Measurements from ENCODE around the gene LRRC8D.
"Not testable (repeated sequence)": the region's sequence is repeated elsewhere in the genome, so short reads cannot be mapped to it uniquely, and the experiment has no call there.

Gene LRRC8D

DNA sequence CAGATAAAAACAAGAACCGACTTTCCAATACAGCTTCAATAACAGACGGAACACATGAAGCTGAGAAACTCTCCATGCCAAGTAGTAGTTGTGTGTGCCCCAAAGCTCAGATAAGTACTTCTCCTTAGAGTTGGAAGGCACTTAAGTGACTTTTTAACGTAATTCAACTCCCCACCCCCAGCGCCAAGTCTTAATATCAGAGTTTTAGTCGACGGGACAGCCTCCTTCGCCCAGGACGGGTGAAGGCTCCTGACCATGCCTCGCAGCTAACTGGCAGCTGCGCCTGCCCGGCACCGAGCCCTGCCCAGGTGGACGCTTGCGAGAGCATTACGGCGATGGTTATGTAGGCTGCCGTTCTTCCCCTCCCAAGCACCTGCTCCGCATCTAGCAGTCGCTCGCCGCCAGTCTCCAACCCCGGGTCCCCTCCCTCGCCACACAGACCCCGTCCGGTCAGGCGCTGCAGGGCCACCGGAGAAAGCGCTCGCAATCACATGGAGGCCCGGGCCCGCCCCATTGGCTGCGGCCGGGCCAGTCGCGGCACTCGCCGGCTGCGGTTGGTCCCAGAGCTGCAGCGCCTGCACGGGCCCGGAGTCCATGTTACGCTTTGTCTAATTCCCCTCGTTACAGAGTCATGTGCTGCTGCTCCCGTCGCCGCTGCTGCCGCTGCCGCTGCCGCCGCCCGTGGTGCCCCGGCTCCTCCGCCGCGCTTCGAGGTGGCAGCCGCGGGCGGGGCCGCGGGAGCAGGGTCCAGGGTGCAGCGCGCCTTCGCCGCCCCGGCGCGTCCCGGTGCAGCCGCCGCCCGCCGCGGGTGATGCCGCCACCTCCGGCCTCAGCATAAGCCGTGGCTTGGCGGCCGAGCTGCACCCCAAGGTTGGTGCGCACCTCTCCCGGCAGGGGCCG, at the start of gene LRRC8D:
LRRC8D (plus strand) TSS at position 611 of the 900 bp plus-strand sequence. CDS start 112,037 bp downstream, outside the sequence.
- CTCF ChIA-PET, result interaction anchor here (0.9 kb wide), 1 partner anchor 25 kb away, joined by 3 read pairs; no protein-coding TSS in a partner anchor

DNA sequence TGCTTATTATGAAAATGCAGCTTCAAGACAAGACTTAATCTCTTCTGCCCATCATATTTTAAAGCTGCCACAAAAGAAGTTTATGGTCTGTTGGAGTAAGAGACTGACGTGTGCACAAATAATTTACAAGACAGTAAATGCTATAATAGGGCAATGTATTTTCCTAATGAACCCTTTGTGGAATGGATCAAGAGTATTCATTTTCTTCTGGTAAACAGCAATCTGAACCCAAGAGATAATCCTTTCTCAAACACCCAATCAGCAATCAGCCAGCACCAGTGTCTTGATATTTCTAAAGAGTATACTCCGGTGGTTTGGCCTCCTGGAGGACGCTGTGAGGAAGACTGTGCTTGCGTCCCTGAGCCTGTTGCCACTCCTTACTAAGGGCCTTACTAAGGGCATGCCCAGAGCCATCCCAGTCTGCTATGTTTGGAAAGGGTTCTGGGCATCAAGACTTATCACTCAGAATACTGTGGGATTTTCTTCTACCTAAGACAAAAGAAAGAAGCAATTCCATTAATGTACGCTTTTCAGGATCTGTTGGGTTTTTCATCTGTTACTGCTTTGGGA, 48.8 kb upstream of the LRRC8D start:
- TF ChIP-seq PKNOX1 (IDR thresholded peaks at IDR 0.05), result 0 out of 2 replicates have a peak, but pooled peaks have one; percentile 10
- TF ChIP-seq FOXM1 (IDR thresholded peaks at IDR 0.05; ENCODE audit: borderline replicate concordance), result no peak
- TF ChIP-seq BHLHE40 (IDR thresholded peaks at IDR 0.05; ENCODE audit: borderline replicate concordance), result no peak
- TF ChIP-seq ARNT (IDR thresholded peaks at IDR 0.05), result no peak
- DNase-seq (ENCODE audit: extremely low spot score), result no peak
- POLR2A ChIA-PET, result no interaction called here
- CTCF ChIA-PET, result interaction anchor here (0.6 to 1.4 kb wide), 2 partner anchors 9 to 178 kb away, joined by 3 to 4 read pairs; no protein-coding TSS in a partner anchor

More for the DNA sequence above, at the start of gene LRRC8D:
- POLR2A ChIA-PET, result interaction anchor here (0.6 to 2.8 kb wide), 10 partner anchors 8 to 1726 kb away, joined by 3 to 17 read pairs (median 4); partner anchors contain the start of gene ZNF326
- no peak for TF ChIP-seq FOXK2 (IDR thresholded peaks at IDR 0.05)
- TF ChIP-seq CTBP1 (IDR thresholded peaks at IDR 0.05; ENCODE audit: borderline replicate concordance), result 0 out of 2 replicates have a peak, but pooled peaks have one; percentile 30
- TF ChIP-seq LEF1 (IDR thresholded peaks at IDR 0.05; ENCODE audit: borderline replicate concordance), result no peak
- TF ChIP-seq ARNT (IDR thresholded peaks at IDR 0.05), result 0 out of 2 replicates have a peak, but pooled peaks have one; percentile 54
- TF ChIP-seq L3MBTL2 (conservative IDR thresholded peaks at IDR 0.05), result peak; percentile 99
- TF ChIP-seq HDGF (IDR thresholded peaks at IDR 0.05; ENCODE audit: borderline replicate concordance), result peak; percentile 83; the same call in 1 of the 2 replicates
- no peak for TF ChIP-seq ZNF384 (IDR thresholded peaks at IDR 0.05)
- DNase-seq (ENCODE audit: extremely low spot score), result peak; percentile 92

GRCh38 chr1:89776104-89776503, 44.7 kb upstream of the LRRC8D start:
- DNase-seq (ENCODE audit: extremely low spot score); POLR2A ChIA-PET; CTCF ChIA-PET: not testable (repeated sequence)

GRCh38 chr1:89777271-89777670, 43.6 kb upstream of the LRRC8D start:
- CTCF ChIA-PET; DNase-seq (ENCODE audit: extremely low spot score); POLR2A ChIA-PET: not testable (repeated sequence)

GRCh38 chr1:89779151-89779940, 41.5 kb upstream of the LRRC8D start:
- CTCF ChIA-PET, result interaction anchor here (1.4 kb wide), 1 partner anchor 206 kb away, joined by 3 read pairs; no protein-coding TSS in a partner anchor

DNA sequence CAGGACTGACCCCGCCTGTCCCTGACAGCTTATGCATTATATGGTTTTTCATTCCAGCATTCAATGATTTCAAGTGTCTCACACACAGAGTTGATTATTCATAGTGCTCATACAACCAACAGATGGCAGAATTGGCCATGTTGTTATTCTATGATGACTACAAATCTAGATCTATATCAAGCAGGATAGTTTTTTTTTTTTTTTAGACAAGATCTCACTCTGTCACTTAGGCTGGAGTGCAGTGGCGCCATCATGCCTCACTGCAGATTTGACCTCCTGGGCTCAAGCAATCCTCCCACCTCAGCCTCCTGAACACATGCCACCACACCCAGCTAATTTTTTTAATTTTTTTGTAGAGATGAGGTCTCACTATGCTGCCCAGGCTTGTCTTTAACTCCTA, 40.1 kb upstream of the LRRC8D start:
- peak; percentile 39 for DNase-seq (ENCODE audit: extremely low spot score)
- TF ChIP-seq PKNOX1 (IDR thresholded peaks at IDR 0.05) (no peak), ZNF384 (IDR thresholded peaks at IDR 0.05) (peak; percentile 94)
- ChIA-PET CTCF (interaction anchor here (0.6 to 1.4 kb wide), 4 partner anchors 18 to 205 kb away, joined by 3 read pairs; no protein-coding TSS in a partner anchor), POLR2A (interaction anchor here (0.7 kb wide), 1 partner anchor 41 kb away, joined by 3 read pairs; no protein-coding TSS in a partner anchor)

More at GRCh38 chr1:89779151-89779940, 41.5 kb upstream of the LRRC8D start:
- TF ChIP-seq LEF1 (IDR thresholded peaks at IDR 0.05; ENCODE audit: borderline replicate concordance), result no peak
- TF ChIP-seq FOXM1 (IDR thresholded peaks at IDR 0.05; ENCODE audit: borderline replicate concordance), result no peak
- no peak for TF ChIP-seq CTBP1 (IDR thresholded peaks at IDR 0.05; ENCODE audit: borderline replicate concordance)
- TF ChIP-seq SP1 (IDR thresholded peaks at IDR 0.05), result no peak
- TF ChIP-seq ZNF384 (IDR thresholded peaks at IDR 0.05), result no peak
- no peak for TF ChIP-seq FOXK2 (IDR thresholded peaks at IDR 0.05)
- no peak for TF ChIP-seq TARDBP (IDR thresholded peaks at IDR 0.05)
- no peak for TF ChIP-seq ARNT (IDR thresholded peaks at IDR 0.05)
- no peak for TF ChIP-seq NFRKB (IDR thresholded peaks at IDR 0.05)
- TF ChIP-seq ELF4 (IDR thresholded peaks at IDR 0.05), result no peak
- TF ChIP-seq HDGF (IDR thresholded peaks at IDR 0.05; ENCODE audit: borderline replicate concordance), result no peak
- TF ChIP-seq FOXA1 (IDR thresholded peaks at IDR 0.05), result no peak
- TF ChIP-seq BHLHE40 (IDR thresholded peaks at IDR 0.05; ENCODE audit: borderline replicate concordance), result no peak
- no peak for TF ChIP-seq SUZ12 (IDR thresholded peaks at IDR 0.05)
- TF ChIP-seq PKNOX1 (IDR thresholded peaks at IDR 0.05), result no peak
- no peak for TF ChIP-seq L3MBTL2 (conservative IDR thresholded peaks at IDR 0.05)
- POLR2A ChIA-PET, result no interaction called here
- DNase-seq (ENCODE audit: extremely low spot score), result no peak

Data from HEK293T (cell line).